Immature natural killer cell (primary cell): ENCODE data around the gene COG8. TPM values are rescaled to one million over a fixed set of nuclear protein-coding genes. Genes with fewer than 3 reads are reported as not detected.

Experiments
- DNase-seq, 3 donors: peaks; one replicate each; pipeline ENCODE4 v3.0.0; 2022; ENCODE audit warnings: mixed read lengths in 1 of 3
- H3K27ac Mint-ChIP-seq, 6 donors: one replicate each; pipeline ENCODE4 v1.8.0; 2020; ENCODE audit warnings: mixed read lengths in 6 of 6, mild to moderate bottlenecking in 5 of 6, inconsistent platforms in 4 of 6, moderate library complexity in 3 of 6
- H3K27me3 Mint-ChIP-seq, 3 donors: one replicate each; pipeline ENCODE4 v1.8.0; 2020 to 2021; ENCODE audit warnings: low read depth in 3 of 3, mild to moderate bottlenecking in 3 of 3, mixed read lengths in 3 of 3, moderate library complexity in 3 of 3, inconsistent platforms in 1 of 3
- H3K36me3 Mint-ChIP-seq, 3 donors: one replicate each; pipeline ENCODE4 v1.8.0; 2020; ENCODE audit warnings: mixed read lengths in 3 of 3, inconsistent platforms in 2 of 3, mild to moderate bottlenecking in 2 of 3
- H3K4me1 Mint-ChIP-seq, 2 donors: one replicate each; pipeline ENCODE4 v1.8.0; 2020; ENCODE audit warnings: inconsistent platforms in 2 of 2, mild to moderate bottlenecking in 2 of 2, mixed read lengths in 2 of 2, moderate library complexity in 1 of 2
- H3K4me3 Mint-ChIP-seq, 5 donors: one replicate each; pipeline ENCODE4 v1.8.0; 2020; ENCODE audit warnings: mild to moderate bottlenecking in 5 of 5, mixed read lengths in 5 of 5, inconsistent platforms in 3 of 5, moderate library complexity in 3 of 5
- H3K9me3 Mint-ChIP-seq, 6 donors: one replicate each; pipeline ENCODE4 v1.8.0; 2020; ENCODE audit warnings: mild to moderate bottlenecking in 6 of 6, mixed read lengths in 6 of 6, inconsistent platforms in 4 of 6, moderate library complexity in 3 of 6
- polyA plus RNA-seq, 3 donors: library from polyadenylated mRNA; unstranded; fragments of 300-500 nt; fragmentation: Illumina TruSeq; gene quantifications; one replicate each; pipeline ENCODE4 v1.2.3, GENCODE V29; 2021

The COG8 gene
- polyA plus RNA-seq, result 10 to 100 TPM; 36.6 to 52.0 (median 44.4) TPM

GRCh38 chr16:69339289-69340094 is at the start of gene COG8, which contains the start of gene NIP7:
Gene COG8 (minus strand): TSS chr16:69339564. CDS start chr16:69339552, 12 bp downstream.
Gene NIP7 (plus strand): TSS chr16:69339772. CDS start chr16:69339830, 58 bp downstream.
- DNase-seq, result peak; percentile 91 to 92 (median 91)
- Mint-ChIP-seq H3K27ac (peak within 1 kb of the TSS; percentile 86 to 99 (median 97)), H3K27me3 (peaks cover 0 to 1% (median 1%) of the 10 kb centered on the region in 3 donors), H3K4me1 (peaks cover 45 to 65% of the 10 kb centered on the region in 2 donors), H3K36me3 (peaks cover 12 to 17% (median 15%) of the 10 kb centered on the region in 3 donors), H3K9me3 (no peaks in the 10 kb centered on the region), H3K4me3 (peak within 1 kb of the TSS; percentile 97 to 100 (median 98))

GRCh38 chr16:69386596-69386995 is 47.2 kb upstream of the COG8 start:
- no peaks in the 10 kb centered on the region for H3K36me3 Mint-ChIP-seq
- DNase-seq, result no peak
- H3K9me3 Mint-ChIP-seq, result no peaks in the 10 kb centered on the region
- H3K4me3 Mint-ChIP-seq, result peak overlapping the region; percentile 80 to 97 (median 96)
- peaks cover 0 to 8% (median 6%) of the 10 kb centered on the region in 3 donors for H3K27me3 Mint-ChIP-seq
- peak overlapping the region in 3 of 6 donors; percentile 91 to 96 (median 95) for H3K27ac Mint-ChIP-seq
- H3K4me1 Mint-ChIP-seq, result peaks cover 24 to 39% of the 10 kb centered on the region in 2 donors

GRCh38 chr16:69384974-69385373 is 45.6 kb upstream of the COG8 start:
- Mint-ChIP-seq H3K9me3 (no peaks in the 10 kb centered on the region), H3K36me3 (no peaks in the 10 kb centered on the region), H3K27me3 (peaks cover 0 to 10% (median 6%) of the 10 kb centered on the region in 3 donors), H3K27ac (peak overlapping the region; percentile 94 to 99 (median 95)), H3K4me1 (peaks cover 24 to 39% of the 10 kb centered on the region in 2 donors), H3K4me3 (peak overlapping the region; percentile 80 to 97 (median 94))
- peak in 1 of 3 donors; percentile 7 for DNase-seq

- Mint-ChIP-seq H3K36me3 (peaks cover 6 to 17% (median 8%) of the 10 kb centered on the region in 3 donors), H3K27me3 (peaks cover 0 to 10% (median 6%) of the 10 kb centered on the region in 3 donors), H3K27ac (peak overlapping the region in 1 of 6 donors; percentile 43), H3K4me1 (peaks cover 24 to 47% of the 10 kb centered on the region in 2 donors), H3K9me3 (no peaks in the 10 kb centered on the region), H3K4me3 (no peak overlapping the region)
- DNase-seq, result no peak
Observed at GRCh38 chr16:69382421-69382820, 43.1 kb upstream of the COG8 start.

GRCh38 chr16:69381231-69381630 is 41.9 kb upstream of the COG8 start:
- no peak for DNase-seq
- Mint-ChIP-seq H3K36me3 (peaks cover 6 to 17% (median 8%) of the 10 kb centered on the region in 3 donors), H3K4me3 (no peak overlapping the region), H3K9me3 (no peaks in the 10 kb centered on the region), H3K4me1 (peaks cover 23 to 47% of the 10 kb centered on the region in 2 donors), H3K27ac (peak overlapping the region in 1 of 6 donors; percentile 40), H3K27me3 (peaks cover 0 to 10% (median 6%) of the 10 kb centered on the region in 3 donors)

- DNase-seq, result no peak
- H3K9me3 Mint-ChIP-seq, result no peaks in the 10 kb centered on the region
- H3K36me3 Mint-ChIP-seq, result peaks cover 6 to 17% (median 9%) of the 10 kb centered on the region in 3 donors
- H3K27me3 Mint-ChIP-seq, result peaks cover 0 to 2% (median 0%) of the 10 kb centered on the region in 3 donors
- peak overlapping the region in 2 of 6 donors; percentile 74 for H3K27ac Mint-ChIP-seq
- H3K4me3 Mint-ChIP-seq, result no peak overlapping the region
- peaks cover 5 to 25% of the 10 kb centered on the region in 2 donors for H3K4me1 Mint-ChIP-seq
Observed at GRCh38 chr16:69378760-69379159, 39.4 kb upstream of the COG8 start.

- Mint-ChIP-seq H3K4me1 (peaks cover 0 to 20% of the 10 kb centered on the region in 2 donors), H3K27me3 (peaks cover 0 to 2% (median 2%) of the 10 kb centered on the region in 3 donors), H3K27ac (peak overlapping the region; percentile 10 to 74 (median 49)), H3K4me3 (no peak overlapping the region), H3K36me3 (peaks cover 6 to 17% (median 12%) of the 10 kb centered on the region in 3 donors), H3K9me3 (peaks cover 0 to under 1% (median 0%) of the 10 kb centered on the region in 6 donors)
- no peak for DNase-seq
Observed at GRCh38 chr16:69378036-69378435, 38.7 kb upstream of the COG8 start.

GRCh38 chr16:69376393-69377059 is 37.2 kb upstream of the COG8 start:
- H3K4me1 Mint-ChIP-seq, result peaks cover 0 to 14% of the 10 kb centered on the region in 2 donors
- no peak overlapping the region for H3K4me3 Mint-ChIP-seq
- peaks cover 0 to 2% (median 1%) of the 10 kb centered on the region in 3 donors for H3K27me3 Mint-ChIP-seq
- H3K9me3 Mint-ChIP-seq, result peaks cover 0 to 3% (median 0%) of the 10 kb centered on the region in 6 donors
- DNase-seq, result no peak
- peaks cover 6 to 23% (median 16%) of the 10 kb centered on the region in 3 donors for H3K36me3 Mint-ChIP-seq
- H3K27ac Mint-ChIP-seq, result no peak overlapping the region

GRCh38 chr16:69373019-69373418 is 33.7 kb upstream of the COG8 start:
- Mint-ChIP-seq H3K27me3 (peaks cover 0 to 2% (median 0%) of the 10 kb centered on the region in 3 donors), H3K9me3 (peaks cover 0 to 4% (median 0%) of the 10 kb centered on the region in 6 donors), H3K27ac (peak overlapping the region in 1 of 6 donors; percentile 30), H3K36me3 (peaks cover 12 to 30% (median 24%) of the 10 kb centered on the region in 3 donors), H3K4me3 (no peak overlapping the region), H3K4me1 (peaks cover 5 to 25% of the 10 kb centered on the region in 2 donors)
- DNase-seq, result no peak

GRCh38 chr16:69371564-69371963 is 32.2 kb upstream of the COG8 start:
- peaks cover 0 to 2% (median 0%) of the 10 kb centered on the region in 3 donors for H3K27me3 Mint-ChIP-seq
- H3K9me3 Mint-ChIP-seq, result peaks cover 0 to 4% (median 0%) of the 10 kb centered on the region in 6 donors
- no peak for DNase-seq
- H3K4me1 Mint-ChIP-seq, result peaks cover 5 to 25% of the 10 kb centered on the region in 2 donors
- peaks cover 7 to 37% (median 21%) of the 10 kb centered on the region in 3 donors for H3K36me3 Mint-ChIP-seq
- peak overlapping the region in 2 of 6 donors; percentile 49 to 55 for H3K27ac Mint-ChIP-seq
- H3K4me3 Mint-ChIP-seq, result no peak overlapping the region

GRCh38 chr16:69368866-69369265 is 29.5 kb upstream of the COG8 start:
- peaks cover 5 to 25% of the 10 kb centered on the region in 2 donors for H3K4me1 Mint-ChIP-seq
- peaks cover 0 to 4% (median 0%) of the 10 kb centered on the region in 6 donors for H3K9me3 Mint-ChIP-seq
- no peak for DNase-seq
- no peak overlapping the region for H3K4me3 Mint-ChIP-seq
- no peak overlapping the region for H3K27ac Mint-ChIP-seq
- peaks cover 0 to 2% (median 0%) of the 10 kb centered on the region in 3 donors for H3K27me3 Mint-ChIP-seq
- H3K36me3 Mint-ChIP-seq, result peaks cover 15 to 51% (median 25%) of the 10 kb centered on the region in 3 donors

- no peak for DNase-seq
- Mint-ChIP-seq H3K4me1 (peaks cover 7 to 23% of the 10 kb centered on the region in 2 donors), H3K36me3 (peaks cover 15 to 55% (median 21%) of the 10 kb centered on the region in 3 donors), H3K27me3 (no peaks in the 10 kb centered on the region), H3K4me3 (no peak overlapping the region), H3K9me3 (peaks cover 0 to 3% (median 0%) of the 10 kb centered on the region in 6 donors), H3K27ac (peak overlapping the region in 2 of 6 donors; percentile 9 to 23)
Observed at GRCh38 chr16:69367980-69368379, 28.6 kb upstream of the COG8 start.

- Mint-ChIP-seq H3K4me1 (peaks cover 7 to 20% of the 10 kb centered on the region in 2 donors), H3K4me3 (no peak overlapping the region), H3K36me3 (peaks cover 15 to 56% (median 17%) of the 10 kb centered on the region in 3 donors), H3K27ac (no peak overlapping the region), H3K27me3 (no peaks in the 10 kb centered on the region), H3K9me3 (peaks cover 0 to under 1% (median 0%) of the 10 kb centered on the region in 6 donors)
- DNase-seq, result no peak
Observed at GRCh38 chr16:69366431-69366830, 27.1 kb upstream of the COG8 start.
